ENCODE measurements around the gene RBM7. TPM values are rescaled to one million over a fixed set of nuclear protein-coding genes. Genes with fewer than 3 reads are reported as not detected.
A peak's percentile ranks its signal among the peaks of the same experiment; 100 is the strongest.

RBM7 gene
- total RNA-seq, 1 donor from 2014 or later, result 37.6 TPM

DNA sequence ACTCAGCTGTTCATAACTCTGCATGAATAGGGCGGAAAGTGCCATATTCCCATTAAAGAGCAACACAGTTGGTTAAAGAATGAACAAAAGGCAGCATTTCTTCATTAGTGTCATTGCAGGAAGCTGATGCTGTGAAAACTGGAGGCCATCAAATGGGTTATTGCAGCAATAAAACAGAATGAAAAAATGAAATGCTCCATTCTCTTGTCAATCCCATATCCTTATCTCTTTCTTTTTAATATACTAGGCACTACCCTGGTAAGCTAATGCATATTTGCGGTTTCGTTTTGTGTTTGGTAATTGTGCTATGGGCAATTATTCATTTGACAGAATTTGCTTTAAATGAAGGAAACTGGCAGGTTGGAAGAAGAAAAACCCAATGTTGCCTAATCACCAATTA lies 25.4 kb upstream of the RBM7 start:
- Mint-ChIP-seq H3K27ac (ENCODE audit: unreplicated experiment) (no peak overlapping the region), H3K4me3 (ENCODE audit: unreplicated experiment) (no peak overlapping the region), H3K9me3 (ENCODE audit: low read depth) (no peaks in the 10 kb centered on the region), H3K36me3 (ENCODE audit: low read depth) (no peaks in the 10 kb centered on the region), H3K27me3 (ENCODE audit: low read depth) (no peaks in the 10 kb centered on the region), H3K4me1 (ENCODE audit: low read depth) (peaks cover 25% of the 10 kb centered on the region)
- TF ChIP-seq, protein P1, sequence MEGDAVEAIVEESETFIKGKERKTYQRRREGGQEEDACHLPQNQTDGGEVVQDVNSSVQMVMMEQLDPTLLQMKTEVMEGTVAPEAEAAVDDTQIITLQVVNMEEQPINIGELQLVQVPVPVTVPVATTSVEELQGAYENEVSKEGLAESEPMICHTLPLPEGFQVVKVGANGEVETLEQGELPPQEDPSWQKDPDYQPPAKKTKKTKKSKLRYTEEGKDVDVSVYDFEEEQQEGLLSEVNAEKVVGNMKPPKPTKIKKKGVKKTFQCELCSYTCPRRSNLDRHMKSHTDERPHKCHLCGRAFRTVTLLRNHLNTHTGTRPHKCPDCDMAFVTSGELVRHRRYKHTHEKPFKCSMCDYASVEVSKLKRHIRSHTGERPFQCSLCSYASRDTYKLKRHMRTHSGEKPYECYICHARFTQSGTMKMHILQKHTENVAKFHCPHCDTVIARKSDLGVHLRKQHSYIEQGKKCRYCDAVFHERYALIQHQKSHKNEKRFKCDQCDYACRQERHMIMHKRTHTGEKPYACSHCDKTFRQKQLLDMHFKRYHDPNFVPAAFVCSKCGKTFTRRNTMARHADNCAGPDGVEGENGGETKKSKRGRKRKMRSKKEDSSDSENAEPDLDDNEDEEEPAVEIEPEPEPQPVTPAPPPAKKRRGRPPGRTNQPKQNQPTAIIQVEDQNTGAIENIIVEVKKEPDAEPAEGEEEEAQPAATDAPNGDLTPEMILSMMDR (IDR thresholded peaks at IDR 0.05), result no peak
- no peak for DNase-seq (ENCODE audit: low spot score)

DNA sequence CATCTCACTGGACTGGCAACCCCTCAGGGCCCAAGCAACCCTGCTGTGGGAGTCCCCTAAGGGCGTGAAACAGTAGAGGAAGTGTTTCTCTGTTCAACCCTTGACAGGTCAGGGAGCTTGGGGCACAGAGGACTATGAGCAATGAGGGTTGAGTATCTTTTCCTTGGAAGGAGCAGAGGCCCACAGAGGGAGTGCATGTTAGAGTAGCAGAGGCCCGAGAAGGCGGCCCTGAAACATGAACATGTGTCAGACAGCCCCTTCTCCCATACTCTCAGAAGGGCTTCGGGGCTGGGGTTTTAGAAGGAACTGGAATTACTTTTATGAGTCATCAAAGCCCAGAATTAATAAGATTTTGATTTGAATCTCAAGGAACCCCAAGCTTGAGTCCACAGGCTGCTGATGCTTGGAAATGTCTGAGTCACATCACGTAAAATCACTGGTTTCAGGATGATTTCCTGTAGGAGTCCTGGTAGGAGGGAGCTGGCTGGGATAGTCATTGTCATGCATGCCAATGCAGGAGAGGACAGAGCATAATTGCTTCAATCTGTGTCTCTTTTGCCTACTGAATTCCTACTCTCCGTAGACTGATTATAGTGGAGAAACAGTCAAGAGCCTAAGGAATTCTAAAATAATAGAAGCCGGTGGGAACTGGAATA lies 22.7 kb upstream of the RBM7 start:
- TF ChIP-seq, protein P1 (IDR thresholded peaks at IDR 0.05), result no peak
- H3K27me3 Mint-ChIP-seq (ENCODE audit: low read depth), result no peaks in the 10 kb centered on the region
- no peaks in the 10 kb centered on the region for H3K36me3 Mint-ChIP-seq (ENCODE audit: low read depth)
- no peak for DNase-seq (ENCODE audit: low spot score)
- peak overlapping the region; percentile 73 for H3K27ac Mint-ChIP-seq (ENCODE audit: unreplicated experiment)
- no peak overlapping the region for H3K4me3 Mint-ChIP-seq (ENCODE audit: unreplicated experiment)
- peaks cover 25% of the 10 kb centered on the region for H3K4me1 Mint-ChIP-seq (ENCODE audit: low read depth)
- peaks cover under 1% of the 10 kb centered on the region for H3K9me3 Mint-ChIP-seq (ENCODE audit: low read depth)

DNA sequence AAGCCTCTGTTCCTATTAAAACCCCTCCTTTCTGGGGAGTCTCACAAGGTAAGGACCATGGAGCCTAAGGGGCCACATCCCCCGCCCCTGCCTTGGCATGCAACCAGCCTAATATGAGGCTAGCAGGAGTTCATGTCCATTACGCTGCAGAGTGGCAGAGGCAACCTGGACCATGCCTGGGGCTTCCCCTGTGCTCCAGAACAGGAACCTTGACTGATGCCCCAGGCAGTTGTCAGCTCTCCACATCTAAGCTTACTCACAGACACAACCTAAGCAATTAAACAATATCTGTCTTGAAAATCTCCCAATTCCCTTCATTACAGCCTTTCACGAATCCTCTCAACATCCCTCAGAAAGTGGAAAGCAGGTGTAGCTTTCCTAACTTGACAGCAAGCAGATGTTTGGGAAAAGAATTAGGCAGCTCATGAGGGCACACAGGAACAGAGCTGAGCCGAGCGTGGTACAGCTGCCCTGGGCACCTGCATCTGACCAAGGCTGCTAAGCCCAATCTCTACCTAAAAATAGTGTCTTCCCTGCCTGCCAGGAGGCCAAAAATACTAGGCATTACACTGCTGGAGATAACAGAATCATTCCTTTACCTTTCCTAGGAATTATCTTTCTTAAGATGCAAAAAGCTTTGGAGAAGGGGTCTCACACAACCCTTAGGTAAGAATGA lies 20.9 kb upstream of the RBM7 start:
- Mint-ChIP-seq H3K27me3 (ENCODE audit: low read depth) (no peaks in the 10 kb centered on the region), H3K9me3 (ENCODE audit: low read depth) (peaks cover 9% of the 10 kb centered on the region), H3K36me3 (ENCODE audit: low read depth) (peaks cover 2% of the 10 kb centered on the region), H3K27ac (ENCODE audit: unreplicated experiment) (no peak overlapping the region), H3K4me1 (ENCODE audit: low read depth) (peaks cover 25% of the 10 kb centered on the region), H3K4me3 (ENCODE audit: unreplicated experiment) (no peak overlapping the region)
- no peak for DNase-seq (ENCODE audit: low spot score)
- TF ChIP-seq, protein P1 (IDR thresholded peaks at IDR 0.05), result no peak

DNA sequence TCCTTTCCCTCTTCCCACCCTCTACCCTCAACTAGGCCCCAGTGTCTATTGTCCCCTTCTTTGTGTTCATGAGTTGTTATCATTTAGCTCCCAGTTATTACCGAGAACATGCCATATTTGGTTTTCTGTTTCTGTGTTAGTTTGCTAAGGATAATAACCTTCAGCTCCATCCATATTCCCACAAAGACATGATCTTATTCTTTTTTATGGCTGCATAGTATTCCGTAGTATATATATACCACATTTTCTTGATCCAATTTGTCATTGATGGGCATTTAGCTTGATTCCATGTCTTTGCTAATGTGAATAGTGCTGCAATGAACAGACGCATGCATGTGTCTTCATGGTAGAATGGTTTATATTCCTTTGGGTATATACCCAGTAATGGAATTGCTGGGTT lies 18.0 kb upstream of the RBM7 start:
- H3K27ac Mint-ChIP-seq (ENCODE audit: unreplicated experiment), result no peak overlapping the region
- H3K4me3 Mint-ChIP-seq (ENCODE audit: unreplicated experiment), result no peak overlapping the region
- peaks cover 19% of the 10 kb centered on the region for H3K4me1 Mint-ChIP-seq (ENCODE audit: low read depth)
- H3K27me3 Mint-ChIP-seq (ENCODE audit: low read depth), result no peaks in the 10 kb centered on the region
- H3K36me3 Mint-ChIP-seq (ENCODE audit: low read depth), result peaks cover 2% of the 10 kb centered on the region
- no peak for DNase-seq (ENCODE audit: low spot score)
- TF ChIP-seq, protein P1 (IDR thresholded peaks at IDR 0.05), result no peak
- peaks cover 9% of the 10 kb centered on the region for H3K9me3 Mint-ChIP-seq (ENCODE audit: low read depth)

DNA sequence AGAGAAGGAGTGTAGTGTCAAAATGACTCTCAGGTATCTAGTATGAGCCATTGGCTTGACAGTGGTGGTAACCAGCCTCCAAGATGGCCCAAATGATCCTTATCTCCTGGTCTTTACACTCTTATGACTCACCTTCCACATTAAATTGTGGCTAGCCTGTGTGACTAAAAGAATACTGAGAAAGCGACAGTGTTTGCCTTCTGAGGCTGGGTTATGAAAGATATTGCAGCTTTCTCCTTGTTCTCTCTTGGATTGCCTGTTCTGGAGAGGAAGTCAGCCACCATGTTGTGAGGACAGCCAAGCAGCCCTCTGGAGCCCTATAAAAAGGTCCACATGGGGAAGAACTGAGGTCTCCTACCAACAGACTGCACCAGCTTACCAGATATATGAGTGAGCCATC lies 16.0 kb upstream of the RBM7 start:
- H3K27me3 Mint-ChIP-seq (ENCODE audit: low read depth), result no peaks in the 10 kb centered on the region
- TF ChIP-seq, protein P1 (IDR thresholded peaks at IDR 0.05), result no peak
- DNase-seq (ENCODE audit: low spot score), result no peak
- no peak overlapping the region for H3K27ac Mint-ChIP-seq (ENCODE audit: unreplicated experiment)
- H3K4me3 Mint-ChIP-seq (ENCODE audit: unreplicated experiment), result no peak overlapping the region
- peaks cover 9% of the 10 kb centered on the region for H3K9me3 Mint-ChIP-seq (ENCODE audit: low read depth)
- H3K4me1 Mint-ChIP-seq (ENCODE audit: low read depth), result peaks cover 7% of the 10 kb centered on the region
- H3K36me3 Mint-ChIP-seq (ENCODE audit: low read depth), result peaks cover 2% of the 10 kb centered on the region
